Osteoblast (primary cell): ENCODE results near the gene CHD1. TPM values are rescaled to one million over a fixed set of nuclear protein-coding genes. Genes with fewer than 3 reads are reported as not detected.

Source experiments
- DNase-seq: peaks from one replicate; pipeline ENCODE4 v3.0.0; 2011; ENCODE audit warnings: low spot score, mixed read lengths; ENCODE audit not compliant: insufficient read length; ENCODE audit errors: missing footprints
- H2AFZ ChIP-seq: 2 replicates; pipeline ENCODE4 v1.6.0; 2011; ENCODE audit warnings: mild to moderate bottlenecking, low read length
- H3K27ac ChIP-seq: 2 replicates; pipeline ENCODE4 v1.5.1; 2011; ENCODE audit warnings: mild to moderate bottlenecking, low read depth, low read length, moderate library complexity
- H3K27me3 ChIP-seq: 2 replicates; pipeline ENCODE4 v1.6.0; 2012; ENCODE audit warnings: mild to moderate bottlenecking, control low read depth, inconsistent platforms, low read length, moderate library complexity; ENCODE audit not compliant: insufficient read depth
- H3K36me3 ChIP-seq: 2 replicates; pipeline ENCODE4 v1.5.1; 2011; ENCODE audit warnings: mild to moderate bottlenecking, low read length, control low read depth, moderate library complexity; ENCODE audit not compliant: insufficient read depth
- H3K4me1 ChIP-seq: 2 replicates; pipeline ENCODE4 v1.5.1; 2011; ENCODE audit warnings: mild to moderate bottlenecking, low read length, control low read depth, moderate library complexity; ENCODE audit not compliant: insufficient read depth
- H3K4me2 ChIP-seq: 2 replicates; pipeline ENCODE4 v1.6.0; 2011; ENCODE audit warnings: mild to moderate bottlenecking, low read length; ENCODE audit not compliant: insufficient read depth
- H3K4me3 ChIP-seq: fragments of 200-600 bp; sonication (generic); 3 replicates; pipeline ENCODE4 v1.5.1; 2012; ENCODE audit warnings: mild to moderate bottlenecking, low read length, inconsistent platforms; ENCODE audit not compliant: insufficient read depth
- H3K79me2 ChIP-seq: 2 replicates; pipeline ENCODE4 v1.6.0; 2012; ENCODE audit warnings: mild to moderate bottlenecking, low read length, control low read depth, inconsistent platforms; ENCODE audit not compliant: insufficient read depth
- H3K9me3 ChIP-seq: 2 replicates; pipeline ENCODE4 v1.5.1; 2011; ENCODE audit warnings: low read depth, low read length, control low read depth
- H4K20me1 ChIP-seq: 2 replicates; pipeline ENCODE4 v1.6.0; 2012; ENCODE audit warnings: mild to moderate bottlenecking, low read length, control low read depth; ENCODE audit not compliant: insufficient read depth
- CTCF ChIP-seq: IDR thresholded peaks from 2 replicates; pipeline ENCODE4 v1.5.1; 2011; ENCODE audit warnings: mild to moderate bottlenecking, low read depth, low read length, moderate library complexity; ENCODE audit errors: extremely low read depth
- total RNA-seq: library from RNA; depleted of rRNA; stranded (reverse); fragments of >200 nt; gene quantifications from 2 replicates; pipeline ENCODE4 v1.2.3, GENCODE V29; 2012

The CHD1 gene
- total RNA-seq, 1 donor = 43.8 TPM

- Histone ChIP-seq H3K4me3 (no peak overlapping the region), H3K79me2 (no peaks in the 10 kb centered on the region), H3K4me1 (no peaks in the 10 kb centered on the region), H3K36me3 (no peaks in the 10 kb centered on the region), H3K27me3 (no peaks in the 10 kb centered on the region), H4K20me1 (no peaks in the 10 kb centered on the region), H3K4me2 (no peak overlapping the region), H3K27ac (no peak overlapping the region), H2AFZ (no peak overlapping the region), H3K9me3 (no peaks in the 10 kb centered on the region)
- no peak for TF ChIP-seq CTCF
- DNase-seq = no peak
Measured at GRCh38 chr5:98964621-98965020, 35.8 kb upstream of the CHD1 start.

GRCh38 chr5:98963019-98963418, 34.2 kb upstream of the CHD1 start:
- H2AFZ ChIP-seq = no peak overlapping the region
- no peak overlapping the region for H3K27ac ChIP-seq
- H3K27me3 ChIP-seq = no peaks in the 10 kb centered on the region
- no peaks in the 10 kb centered on the region for H3K4me1 ChIP-seq
- no peak for TF ChIP-seq CTCF
- no peak overlapping the region for H3K4me2 ChIP-seq
- H4K20me1 ChIP-seq = no peaks in the 10 kb centered on the region
- H3K4me3 ChIP-seq = no peak overlapping the region
- H3K9me3 ChIP-seq = no peaks in the 10 kb centered on the region
- DNase-seq = no peak
- no peaks in the 10 kb centered on the region for H3K79me2 ChIP-seq
- no peaks in the 10 kb centered on the region for H3K36me3 ChIP-seq

GRCh38 chr5:98962587-98962986, 33.8 kb upstream of the CHD1 start:
- H3K27me3 ChIP-seq = no peaks in the 10 kb centered on the region
- no peaks in the 10 kb centered on the region for H4K20me1 ChIP-seq
- no peak overlapping the region for H2AFZ ChIP-seq
- no peak for DNase-seq
- no peak overlapping the region for H3K27ac ChIP-seq
- H3K9me3 ChIP-seq = no peaks in the 10 kb centered on the region
- no peaks in the 10 kb centered on the region for H3K79me2 ChIP-seq
- H3K36me3 ChIP-seq = no peaks in the 10 kb centered on the region
- H3K4me1 ChIP-seq = no peaks in the 10 kb centered on the region
- no peak overlapping the region for H3K4me2 ChIP-seq
- no peak for TF ChIP-seq CTCF
- no peak overlapping the region for H3K4me3 ChIP-seq

- H3K27ac ChIP-seq = no peak overlapping the region
- no peaks in the 10 kb centered on the region for H3K79me2 ChIP-seq
- no peak overlapping the region for H2AFZ ChIP-seq
- no peak for TF ChIP-seq CTCF
- H3K9me3 ChIP-seq = no peaks in the 10 kb centered on the region
- no peaks in the 10 kb centered on the region for H3K36me3 ChIP-seq
- DNase-seq = no peak
- H3K27me3 ChIP-seq = no peaks in the 10 kb centered on the region
- no peak overlapping the region for H3K4me3 ChIP-seq
- no peaks in the 10 kb centered on the region for H3K4me1 ChIP-seq
- H3K4me2 ChIP-seq = no peak overlapping the region
- H4K20me1 ChIP-seq = no peaks in the 10 kb centered on the region
Measured at GRCh38 chr5:98961665-98962344, 33.0 kb upstream of the CHD1 start.
